Erythroblast (primary cell): ENCODE measurements around the gene ANKRD31.

ENCODE experiments used
- GATA1 ChIP-seq: IDR thresholded peaks from 2 replicates; pipeline ENCODE4 v1.6.1; 2011; ENCODE audit warnings: low read depth, mild to moderate bottlenecking, control low read depth, low read length, moderate library complexity
- POLR2A ChIP-seq: IDR thresholded peaks from 2 replicates; pipeline ENCODE4 v1.6.1; 2011; ENCODE audit warnings: mild to moderate bottlenecking, low read length

- no peak for TF ChIP-seq POLR2A
- TF ChIP-seq GATA1: no peak
Observed at GRCh38 chr5:75279321-75279720, 42.6 kb upstream of the ANKRD31 start.
